Occipital lobe (tissue), 2 donors: ENCODE data around the gene OCSTAMP. TPM values are rescaled to one million over a fixed set of nuclear protein-coding genes. Genes with fewer than 3 reads are reported as not detected.

Experiments used
- DNase-seq: peaks from one replicate; lab custom pipeline; 2025; lab: John Stamatoyannopoulos, UW
- total RNA-seq: library from RNA; depleted of rRNA; stranded (reverse); fragments of >200 nt; gene quantifications from one replicate; pipeline ENCODE4 v1.2.3, GENCODE V29; 2014

Gene OCSTAMP
- total RNA-seq, 1 donor from 2014 or later: not detected

GRCh38 chr20:46552460-46553420 lies 2.3 kb upstream of the OCSTAMP start:
- no peak for DNase-seq

GRCh38 chr20:46551522-46552381 lies 1.3 kb upstream of the OCSTAMP start:
- DNase-seq: no peak

- DNase-seq: no peak
Observed at GRCh38 chr20:46549188-46549972, 1.1 kb downstream of the OCSTAMP start.

GRCh38 chr20:46548688-46549087 lies 1.8 kb downstream of the OCSTAMP start:
- DNase-seq: no peak

- DNase-seq: no peak
Observed at GRCh38 chr20:46547995-46548394, 2.5 kb downstream of the OCSTAMP start.

- DNase-seq: no peak
Observed at GRCh38 chr20:46546936-46547335, 3.5 kb downstream of the OCSTAMP start.

GRCh38 chr20:46546298-46546697 lies 4.2 kb downstream of the OCSTAMP start:
- DNase-seq: no peak

GRCh38 chr20:46545827-46546138 lies 4.7 kb downstream of the OCSTAMP start:
- DNase-seq: no peak

- DNase-seq: no peak
Observed at GRCh38 chr20:46545077-46545826, 5.2 kb downstream of the OCSTAMP start.

- no peak for DNase-seq
Observed at GRCh38 chr20:46544576-46544975, 5.9 kb downstream of the OCSTAMP start.

- DNase-seq: no peak
Observed at GRCh38 chr20:46543959-46544358, 6.5 kb downstream of the OCSTAMP start.

- DNase-seq: no peak
Observed at GRCh38 chr20:46543033-46543432, 7.4 kb downstream of the OCSTAMP start.

- DNase-seq: no peak
Observed at GRCh38 chr20:46541229-46541935, 9.1 kb downstream of the OCSTAMP start.

GRCh38 chr20:46539113-46539512 lies 11.3 kb downstream of the OCSTAMP start:
- no peak for DNase-seq

GRCh38 chr20:46530640-46531039 lies 19.8 kb downstream of the OCSTAMP start:
- no peak for DNase-seq

- DNase-seq: no peak
Observed at GRCh38 chr20:46523696-46524328, 26.6 kb downstream of the OCSTAMP start.

GRCh38 chr20:46523108-46523507 lies 27.3 kb downstream of the OCSTAMP start:
- DNase-seq: no peak

- DNase-seq: no peak
Observed at GRCh38 chr20:46520976-46521579, 29.4 kb downstream of the OCSTAMP start.

GRCh38 chr20:46520540-46520939 lies 29.9 kb downstream of the OCSTAMP start:
- DNase-seq: no peak
